ENCODE data around the gene PTPN14.
"Not testable (repeated sequence)": the region's sequence is repeated elsewhere in the genome, so short reads cannot be mapped to it uniquely, and the experiment has no call there.

PTPN14 gene

DNA sequence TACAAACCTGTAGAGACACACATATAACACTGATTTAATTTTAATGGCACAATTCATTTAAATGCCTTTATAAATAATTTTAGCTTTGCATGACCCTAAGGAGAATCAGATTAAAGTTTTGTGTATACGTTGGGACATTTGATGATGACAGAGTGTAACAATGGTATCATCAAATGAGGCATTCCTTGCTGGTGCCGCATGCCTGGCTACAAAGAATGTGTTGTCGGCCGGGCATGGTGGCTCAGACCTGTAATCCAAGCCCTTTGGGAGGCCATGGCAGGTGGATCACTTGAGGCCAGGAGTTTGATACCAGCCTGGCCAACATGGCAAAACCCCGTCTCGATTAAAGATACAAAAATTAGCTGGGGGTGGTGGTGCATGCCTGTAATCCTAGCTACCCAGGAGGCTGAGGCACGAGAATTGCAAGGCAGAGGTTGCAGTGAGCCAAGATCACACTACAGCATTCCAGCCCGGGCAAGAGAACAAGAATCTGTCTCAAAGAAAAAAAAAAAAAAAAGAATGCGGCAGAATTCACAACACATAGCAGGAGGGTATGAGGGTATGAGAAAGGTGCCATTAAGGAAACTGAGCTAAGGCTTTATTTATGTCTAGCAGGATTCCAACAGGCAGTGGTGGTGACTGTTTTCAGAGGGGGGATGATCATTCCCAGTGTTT is 58.9 kb downstream of the PTPN14 start:
- no peaks in the 10 kb centered on the region for H3K9me2 ChIP-seq (replicated peaks; ENCODE audit: insufficient read depth, low read length)
- TF ChIP-seq, protein P1, sequence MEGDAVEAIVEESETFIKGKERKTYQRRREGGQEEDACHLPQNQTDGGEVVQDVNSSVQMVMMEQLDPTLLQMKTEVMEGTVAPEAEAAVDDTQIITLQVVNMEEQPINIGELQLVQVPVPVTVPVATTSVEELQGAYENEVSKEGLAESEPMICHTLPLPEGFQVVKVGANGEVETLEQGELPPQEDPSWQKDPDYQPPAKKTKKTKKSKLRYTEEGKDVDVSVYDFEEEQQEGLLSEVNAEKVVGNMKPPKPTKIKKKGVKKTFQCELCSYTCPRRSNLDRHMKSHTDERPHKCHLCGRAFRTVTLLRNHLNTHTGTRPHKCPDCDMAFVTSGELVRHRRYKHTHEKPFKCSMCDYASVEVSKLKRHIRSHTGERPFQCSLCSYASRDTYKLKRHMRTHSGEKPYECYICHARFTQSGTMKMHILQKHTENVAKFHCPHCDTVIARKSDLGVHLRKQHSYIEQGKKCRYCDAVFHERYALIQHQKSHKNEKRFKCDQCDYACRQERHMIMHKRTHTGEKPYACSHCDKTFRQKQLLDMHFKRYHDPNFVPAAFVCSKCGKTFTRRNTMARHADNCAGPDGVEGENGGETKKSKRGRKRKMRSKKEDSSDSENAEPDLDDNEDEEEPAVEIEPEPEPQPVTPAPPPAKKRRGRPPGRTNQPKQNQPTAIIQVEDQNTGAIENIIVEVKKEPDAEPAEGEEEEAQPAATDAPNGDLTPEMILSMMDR (IDR thresholded peaks at IDR 0.05; ENCODE audit: low read length), result no peak
- TF ChIP-seq EZH2 (optimal IDR thresholded peaks at IDR 0.05; ENCODE audit: low read depth, low read length), result no peak
- TF ChIP-seq EZH2phosphoT487 (IDR thresholded peaks at IDR 0.05; ENCODE audit: low read length), result no peak

DNA sequence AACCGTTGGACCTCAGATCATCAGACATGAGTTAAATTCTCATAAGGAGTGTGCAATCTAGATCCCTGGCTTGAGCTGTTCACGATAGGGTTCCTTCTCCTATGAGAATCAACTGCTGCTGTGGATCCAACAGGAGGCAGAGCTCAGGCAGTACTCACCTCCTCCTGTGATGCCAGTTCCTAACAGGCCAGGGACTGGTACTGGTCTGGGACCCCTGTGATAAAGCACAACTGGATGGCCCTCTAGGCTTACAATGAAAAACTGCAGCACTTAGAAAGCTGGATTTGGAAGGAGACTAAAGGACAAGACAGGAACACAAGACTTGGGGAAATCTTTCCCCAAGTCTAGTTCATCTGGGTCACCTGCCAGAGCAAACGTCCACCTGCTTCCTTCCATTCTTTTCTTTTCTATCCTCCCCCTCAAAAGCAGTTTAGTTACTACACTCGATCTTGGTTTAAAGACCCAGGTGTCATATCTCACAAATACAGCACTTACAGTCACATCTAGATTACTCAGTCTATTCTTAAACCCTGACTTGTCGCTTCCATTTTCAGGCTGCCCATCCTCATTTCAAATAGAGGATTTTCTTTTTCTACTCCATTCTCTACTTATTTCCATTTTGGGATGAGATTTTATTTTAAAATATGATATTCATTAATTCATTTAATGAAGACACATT is 59.8 kb downstream of the PTPN14 start:
- H3K36me3 ChIP-seq (replicated peaks; ENCODE audit: insufficient read depth, low read length), result no peaks in the 10 kb centered on the region
- H3K9me2 ChIP-seq (replicated peaks; ENCODE audit: insufficient read depth, low read length), result no peaks in the 10 kb centered on the region
- no peaks in the 10 kb centered on the region for H3F3A ChIP-seq (ENCODE audit: insufficient read depth, low read length)
- H3K4me2 ChIP-seq (ENCODE audit: low read depth, low read length), result no peak overlapping the region
- no peaks in the 10 kb centered on the region for H3K9me3 ChIP-seq (replicated peaks; ENCODE audit: insufficient read depth, low read length)
- no peak overlapping the region for H3K9ac ChIP-seq (ENCODE audit: low read length)
- no peak overlapping the region for H3K4me3 ChIP-seq (ENCODE audit: low read length)
- no peak overlapping the region for H2AFZ ChIP-seq (ENCODE audit: low read length)
- H3K79me2 ChIP-seq (ENCODE audit: low read length), result no peaks in the 10 kb centered on the region
- no peaks in the 10 kb centered on the region for H4K20me1 ChIP-seq (ENCODE audit: insufficient read depth, low read length)
- DNase-seq, result no peak
- H3K4me1 ChIP-seq (ENCODE audit: low read length), result no peaks in the 10 kb centered on the region
- no peak overlapping the region for H3K27ac ChIP-seq (ENCODE audit: low read length)
- TF ChIP-seq EZH2 (optimal IDR thresholded peaks at IDR 0.05; ENCODE audit: low read depth, low read length) (no peak), EZH2phosphoT487 (IDR thresholded peaks at IDR 0.05; ENCODE audit: low read length) (no peak)
- TF ChIP-seq, protein P1 (IDR thresholded peaks at IDR 0.05; ENCODE audit: low read length), result no peak
- no peaks in the 10 kb centered on the region for H3K27me3 ChIP-seq (replicated peaks; ENCODE audit: insufficient read depth, low read length)

More for the DNA sequence above, 58.9 kb downstream of the PTPN14 start:
- Histone ChIP-seq H3K4me3 (ENCODE audit: low read length) (no peak overlapping the region), H3K9me3 (replicated peaks; ENCODE audit: insufficient read depth, low read length) (no peaks in the 10 kb centered on the region), H3K36me3 (replicated peaks; ENCODE audit: insufficient read depth, low read length) (no peaks in the 10 kb centered on the region), H3K9ac (ENCODE audit: low read length) (no peak overlapping the region), H3K4me1 (ENCODE audit: low read length) (no peaks in the 10 kb centered on the region), H2AFZ (ENCODE audit: low read length) (no peak overlapping the region), H3K27ac (ENCODE audit: low read length) (no peak overlapping the region), H3K79me2 (ENCODE audit: low read length) (no peaks in the 10 kb centered on the region), H3K27me3 (replicated peaks; ENCODE audit: insufficient read depth, low read length) (no peaks in the 10 kb centered on the region), H3K4me2 (ENCODE audit: low read depth, low read length) (no peak overlapping the region), H3F3A (ENCODE audit: insufficient read depth, low read length) (no peaks in the 10 kb centered on the region), H4K20me1 (ENCODE audit: insufficient read depth, low read length) (no peaks in the 10 kb centered on the region)
- no peak for DNase-seq

DNA sequence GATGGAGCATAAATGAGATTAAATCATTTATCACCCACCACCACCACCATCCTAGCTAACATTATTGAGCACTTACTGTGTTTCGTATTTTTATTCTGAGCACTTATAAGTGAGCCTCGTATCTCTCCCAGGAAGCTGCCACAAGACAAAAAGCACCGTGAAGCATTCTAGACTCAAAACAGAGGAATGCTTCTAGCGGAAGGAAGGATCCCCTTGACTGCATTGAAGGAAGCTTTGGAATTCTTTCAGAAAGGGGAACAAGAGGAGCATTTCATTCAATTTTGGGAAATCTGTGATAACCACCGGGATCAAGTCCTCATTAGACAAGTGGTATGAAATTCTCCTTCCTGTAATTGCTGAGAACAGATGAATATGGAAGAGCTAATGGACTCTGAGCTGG is 66.3 kb downstream of the PTPN14 start:
- Histone ChIP-seq H3F3A (ENCODE audit: insufficient read depth, low read length) (no peaks in the 10 kb centered on the region), H3K9ac (ENCODE audit: low read length) (no peak overlapping the region), H2AFZ (ENCODE audit: low read length) (no peak overlapping the region), H3K79me2 (ENCODE audit: low read length) (no peaks in the 10 kb centered on the region), H3K9me3 (replicated peaks; ENCODE audit: insufficient read depth, low read length) (no peaks in the 10 kb centered on the region), H3K4me2 (ENCODE audit: low read depth, low read length) (no peak overlapping the region), H3K4me3 (ENCODE audit: low read length) (no peak overlapping the region), H3K27ac (ENCODE audit: low read length) (no peak overlapping the region), H3K36me3 (replicated peaks; ENCODE audit: insufficient read depth, low read length) (no peaks in the 10 kb centered on the region), H3K27me3 (replicated peaks; ENCODE audit: insufficient read depth, low read length) (no peaks in the 10 kb centered on the region), H3K4me1 (ENCODE audit: low read length) (no peaks in the 10 kb centered on the region), H4K20me1 (ENCODE audit: insufficient read depth, low read length) (no peaks in the 10 kb centered on the region), H3K9me2 (replicated peaks; ENCODE audit: insufficient read depth, low read length) (no peaks in the 10 kb centered on the region)
- DNase-seq, result no peak
- TF ChIP-seq, protein P1 (IDR thresholded peaks at IDR 0.05; ENCODE audit: low read length), result no peak
- no peak for TF ChIP-seq EZH2phosphoT487 (IDR thresholded peaks at IDR 0.05; ENCODE audit: low read length)
- TF ChIP-seq EZH2 (optimal IDR thresholded peaks at IDR 0.05; ENCODE audit: low read depth, low read length), result no peak

DNA sequence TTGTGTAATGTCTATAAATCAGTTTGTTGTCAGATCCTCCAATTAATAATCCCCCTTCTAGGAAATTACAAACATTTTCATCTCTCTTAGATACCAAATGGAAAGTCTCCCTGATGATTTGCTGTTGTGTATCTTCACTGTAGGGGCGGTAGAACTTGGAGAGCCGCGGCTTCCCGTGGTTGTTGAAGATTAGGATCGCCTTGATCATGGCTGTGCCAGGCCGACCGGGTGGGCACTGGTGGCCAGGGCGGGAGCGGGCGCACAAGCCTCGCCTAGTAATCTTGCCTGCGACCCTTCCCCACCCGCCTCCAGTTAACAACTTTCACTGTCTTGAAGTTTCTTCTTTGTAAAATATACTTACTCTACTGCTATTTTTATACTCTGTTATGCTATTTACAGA is 68.2 kb downstream of the PTPN14 start:
- not testable (repeated sequence) for H3K27ac ChIP-seq (ENCODE audit: low read length); H2AFZ ChIP-seq (ENCODE audit: low read length); DNase-seq; H3K36me3 ChIP-seq (replicated peaks; ENCODE audit: insufficient read depth, low read length); H3K9me3 ChIP-seq (replicated peaks; ENCODE audit: insufficient read depth, low read length); H3K4me1 ChIP-seq (ENCODE audit: low read length); H3K9me2 ChIP-seq (replicated peaks; ENCODE audit: insufficient read depth, low read length); H3K9ac ChIP-seq (ENCODE audit: low read length); H4K20me1 ChIP-seq (ENCODE audit: insufficient read depth, low read length); H3F3A ChIP-seq (ENCODE audit: insufficient read depth, low read length); H3K4me2 ChIP-seq (ENCODE audit: low read depth, low read length); H3K4me3 ChIP-seq (ENCODE audit: low read length); H3K27me3 ChIP-seq (replicated peaks; ENCODE audit: insufficient read depth, low read length); H3K79me2 ChIP-seq (ENCODE audit: low read length)

DNA sequence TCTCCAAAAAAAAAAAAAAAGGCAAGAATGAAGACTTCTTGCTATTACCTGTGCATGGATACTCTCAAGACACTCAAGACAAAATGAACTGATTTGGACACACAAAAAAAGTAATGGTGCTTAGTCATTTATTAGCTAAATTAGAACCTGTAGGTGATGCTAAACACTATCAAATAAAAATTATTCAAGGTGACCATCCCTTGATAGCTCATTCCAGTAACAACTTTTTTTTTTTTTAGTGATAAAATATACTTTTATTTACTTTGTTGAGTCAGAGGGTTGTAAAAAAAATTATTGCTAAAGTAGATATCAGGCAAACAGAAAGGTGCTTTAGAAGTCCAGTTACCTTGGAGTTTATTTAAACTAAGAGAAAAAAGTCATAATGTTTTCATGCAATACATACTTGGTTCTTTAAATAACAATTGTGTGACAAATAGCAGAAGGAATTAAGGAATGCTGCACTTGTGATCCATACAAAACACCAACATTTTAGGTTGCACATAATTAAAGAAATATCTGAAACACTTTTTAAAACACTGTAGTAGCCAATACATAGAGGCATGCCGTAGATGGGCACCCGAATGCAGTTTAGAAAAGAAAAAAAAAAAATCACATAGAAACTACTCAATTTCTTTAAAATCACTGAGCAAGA is 69.3 kb downstream of the PTPN14 start:
- DNase-seq; H3K79me2 ChIP-seq (ENCODE audit: low read length); H4K20me1 ChIP-seq (ENCODE audit: insufficient read depth, low read length); H3K27me3 ChIP-seq (replicated peaks; ENCODE audit: insufficient read depth, low read length); H3K27ac ChIP-seq (ENCODE audit: low read length); H3K4me1 ChIP-seq (ENCODE audit: low read length); H3K9me3 ChIP-seq (replicated peaks; ENCODE audit: insufficient read depth, low read length); H3F3A ChIP-seq (ENCODE audit: insufficient read depth, low read length); H3K4me3 ChIP-seq (ENCODE audit: low read length); H2AFZ ChIP-seq (ENCODE audit: low read length); H3K9me2 ChIP-seq (replicated peaks; ENCODE audit: insufficient read depth, low read length); H3K4me2 ChIP-seq (ENCODE audit: low read depth, low read length); H3K9ac ChIP-seq (ENCODE audit: low read length); H3K36me3 ChIP-seq (replicated peaks; ENCODE audit: insufficient read depth, low read length): not testable (repeated sequence)
